Measurements from ENCODE around the gene NIBAN1.

NIBAN1 gene, protein sequence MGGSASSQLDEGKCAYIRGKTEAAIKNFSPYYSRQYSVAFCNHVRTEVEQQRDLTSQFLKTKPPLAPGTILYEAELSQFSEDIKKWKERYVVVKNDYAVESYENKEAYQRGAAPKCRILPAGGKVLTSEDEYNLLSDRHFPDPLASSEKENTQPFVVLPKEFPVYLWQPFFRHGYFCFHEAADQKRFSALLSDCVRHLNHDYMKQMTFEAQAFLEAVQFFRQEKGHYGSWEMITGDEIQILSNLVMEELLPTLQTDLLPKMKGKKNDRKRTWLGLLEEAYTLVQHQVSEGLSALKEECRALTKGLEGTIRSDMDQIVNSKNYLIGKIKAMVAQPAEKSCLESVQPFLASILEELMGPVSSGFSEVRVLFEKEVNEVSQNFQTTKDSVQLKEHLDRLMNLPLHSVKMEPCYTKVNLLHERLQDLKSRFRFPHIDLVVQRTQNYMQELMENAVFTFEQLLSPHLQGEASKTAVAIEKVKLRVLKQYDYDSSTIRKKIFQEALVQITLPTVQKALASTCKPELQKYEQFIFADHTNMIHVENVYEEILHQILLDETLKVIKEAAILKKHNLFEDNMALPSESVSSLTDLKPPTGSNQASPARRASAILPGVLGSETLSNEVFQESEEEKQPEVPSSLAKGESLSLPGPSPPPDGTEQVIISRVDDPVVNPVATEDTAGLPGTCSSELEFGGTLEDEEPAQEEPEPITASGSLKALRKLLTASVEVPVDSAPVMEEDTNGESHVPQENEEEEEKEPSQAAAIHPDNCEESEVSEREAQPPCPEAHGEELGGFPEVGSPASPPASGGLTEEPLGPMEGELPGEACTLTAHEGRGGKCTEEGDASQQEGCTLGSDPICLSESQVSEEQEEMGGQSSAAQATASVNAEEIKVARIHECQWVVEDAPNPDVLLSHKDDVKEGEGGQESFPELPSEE

DNA sequence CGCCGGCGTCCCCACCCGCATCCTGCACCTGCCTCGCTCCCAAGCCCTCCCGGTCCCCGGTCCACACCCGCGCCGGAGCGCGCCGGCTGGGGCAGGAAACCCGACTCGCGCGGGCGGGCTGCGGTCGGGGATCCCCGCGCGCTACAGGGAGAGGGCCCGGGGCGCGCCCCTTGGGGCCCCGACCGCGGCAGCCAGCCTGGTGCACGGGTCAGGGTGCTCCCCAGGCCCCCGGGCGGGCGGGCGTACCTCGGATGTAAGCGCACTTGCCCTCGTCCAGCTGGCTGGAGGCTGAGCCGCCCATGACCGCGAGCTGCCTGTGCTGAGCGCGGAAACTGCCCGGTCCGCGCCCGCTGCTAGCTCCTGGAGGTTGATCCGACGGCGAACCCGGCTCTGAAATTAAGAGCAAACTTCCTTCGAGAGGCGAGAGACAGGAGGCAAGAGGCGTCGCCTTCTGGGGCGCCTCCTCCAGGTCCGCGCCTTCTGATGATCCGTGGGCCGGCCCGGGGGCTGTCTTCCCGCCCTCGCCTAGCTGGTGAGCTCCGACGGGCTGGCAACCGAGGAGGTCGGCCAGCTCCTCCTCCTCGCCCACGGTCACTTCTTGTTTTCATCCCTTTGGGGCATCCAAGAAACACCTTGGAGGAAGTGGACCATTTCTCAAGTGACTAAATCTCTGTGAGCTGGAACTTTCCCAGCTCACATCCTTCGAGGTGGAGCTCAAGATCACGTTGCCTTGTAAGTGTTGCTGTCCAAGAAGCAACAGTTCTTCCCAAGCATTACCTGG is at the start of gene NIBAN1:
Gene NIBAN1 (minus strand): TSS at position 453 of the 781 bp plus-strand sequence. CDS start 152 bp downstream, at position 301.
- TF ChIP-seq, protein P1, sequence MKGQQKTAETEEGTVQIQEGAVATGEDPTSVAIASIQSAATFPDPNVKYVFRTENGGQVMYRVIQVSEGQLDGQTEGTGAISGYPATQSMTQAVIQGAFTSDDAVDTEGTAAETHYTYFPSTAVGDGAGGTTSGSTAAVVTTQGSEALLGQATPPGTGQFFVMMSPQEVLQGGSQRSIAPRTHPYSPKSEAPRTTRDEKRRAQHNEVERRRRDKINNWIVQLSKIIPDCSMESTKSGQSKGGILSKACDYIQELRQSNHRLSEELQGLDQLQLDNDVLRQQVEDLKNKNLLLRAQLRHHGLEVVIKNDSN (IDR thresholded peaks at IDR 0.05), result no peak
- TF ChIP-seq CEBPB (IDR thresholded peaks at IDR 0.05) (no peak), EP300 (IDR thresholded peaks at IDR 0.05; ENCODE audit: borderline replicate concordance) (no peak), FOXM1 (IDR thresholded peaks at IDR 0.05; ENCODE audit: borderline replicate concordance, low read depth) (no peak), TAF1 (IDR thresholded peaks at IDR 0.05; ENCODE audit: low read depth) (no peak), YY1 (IDR thresholded peaks at IDR 0.05; ENCODE audit: low read depth) (no peak), NFIC (IDR thresholded peaks at IDR 0.05) (no peak)
- TF ChIP-seq, protein P2, sequence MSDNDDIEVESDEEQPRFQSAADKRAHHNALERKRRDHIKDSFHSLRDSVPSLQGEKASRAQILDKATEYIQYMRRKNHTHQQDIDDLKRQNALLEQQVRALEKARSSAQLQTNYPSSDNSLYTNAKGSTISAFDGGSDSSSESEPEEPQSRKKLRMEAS (IDR thresholded peaks at IDR 0.05), result no peak; the same call in 1 of the 2 replicates

DNA sequence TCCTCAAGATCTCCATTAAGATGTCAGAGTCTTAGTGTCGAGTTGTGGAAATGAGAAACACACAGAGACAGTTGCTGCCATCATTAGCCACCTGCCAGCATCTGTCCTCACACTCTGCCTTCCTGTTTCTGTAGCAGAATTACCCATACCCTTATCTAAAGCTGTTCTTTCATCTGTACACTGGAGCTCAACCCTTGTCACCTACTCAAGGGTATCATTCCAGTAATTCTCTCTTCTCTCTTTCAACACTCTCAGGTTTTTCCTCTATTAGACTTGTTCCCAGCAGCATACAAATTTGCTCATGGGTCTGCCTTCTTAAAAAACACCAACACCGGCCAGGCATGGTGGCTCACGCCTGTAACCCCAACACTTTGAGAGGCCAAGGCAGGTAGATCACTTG is 43.7 kb upstream of the NIBAN1 start:
- TF ChIP-seq EGR1 (IDR thresholded peaks at IDR 0.05), result no peak
- TF ChIP-seq CREB1 (IDR thresholded peaks at IDR 0.05; ENCODE audit: low read depth), result no peak
- no peak for TF ChIP-seq FOXM1 (IDR thresholded peaks at IDR 0.05; ENCODE audit: borderline replicate concordance, low read depth)
- TF ChIP-seq, protein P2 (IDR thresholded peaks at IDR 0.05), result no peak
- no peak for TF ChIP-seq CEBPB (IDR thresholded peaks at IDR 0.05)
- no peak for TF ChIP-seq ZBTB7A (IDR thresholded peaks at IDR 0.05; ENCODE audit: low read depth)
- TF ChIP-seq TCF12 (IDR thresholded peaks at IDR 0.05; ENCODE audit: low read depth), result no peak

DNA sequence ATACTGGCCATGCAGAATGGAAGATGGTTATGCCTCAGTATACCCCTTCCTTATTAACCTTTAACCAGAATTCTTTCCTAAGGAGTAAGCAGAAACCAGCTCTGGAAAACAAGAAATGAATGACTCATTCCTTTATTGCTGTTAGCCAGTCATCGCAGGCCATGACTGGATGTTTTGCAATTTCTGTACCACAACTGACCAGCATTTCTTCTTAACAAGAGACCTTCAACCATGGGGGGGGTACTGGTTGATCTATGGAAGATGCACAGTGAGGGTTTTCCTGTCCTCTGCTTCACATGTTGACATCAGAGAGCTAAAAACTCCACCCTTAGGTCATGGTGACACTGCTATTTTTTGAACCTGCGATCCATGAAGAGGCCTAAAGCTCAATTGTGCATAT is 43.0 kb upstream of the NIBAN1 start:
- TF ChIP-seq CEBPB (IDR thresholded peaks at IDR 0.05), result 0 out of 2 replicates have a peak, but pooled peaks have one; percentile 32
- TF ChIP-seq NFIC (IDR thresholded peaks at IDR 0.05), result no peak

DNA sequence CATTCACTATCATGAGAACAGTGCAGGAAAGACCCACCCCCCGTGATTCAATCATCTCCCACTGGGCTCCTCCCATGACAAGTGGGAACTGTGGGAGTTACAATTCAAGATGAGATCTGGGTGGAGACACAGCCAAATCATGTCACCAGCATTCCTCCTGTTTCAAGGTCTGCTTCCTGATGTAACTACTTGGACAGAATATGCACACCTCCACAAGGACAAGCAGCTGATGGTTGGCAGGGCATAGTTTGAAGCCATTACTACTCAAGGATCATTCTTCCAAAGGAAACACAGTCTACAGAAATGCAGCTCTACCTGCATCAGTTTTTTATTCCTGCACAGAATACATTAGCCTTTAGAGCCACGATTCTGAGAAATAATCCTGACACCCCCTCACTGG is 42.6 kb upstream of the NIBAN1 start:
- TF ChIP-seq, protein P2 (IDR thresholded peaks at IDR 0.05), result no peak
- TF ChIP-seq TEAD4 (IDR thresholded peaks at IDR 0.05) (no peak), TCF12 (IDR thresholded peaks at IDR 0.05; ENCODE audit: low read depth) (no peak), ZBTB7A (IDR thresholded peaks at IDR 0.05; ENCODE audit: low read depth) (no peak), RAD21 (IDR thresholded peaks at IDR 0.05; ENCODE audit: low read depth) (no peak), EGR1 (IDR thresholded peaks at IDR 0.05) (no peak), CEBPB (IDR thresholded peaks at IDR 0.05) (no peak), FOXM1 (IDR thresholded peaks at IDR 0.05; ENCODE audit: borderline replicate concordance, low read depth) (no peak), CREB1 (IDR thresholded peaks at IDR 0.05; ENCODE audit: low read depth) (no peak), EP300 (IDR thresholded peaks at IDR 0.05; ENCODE audit: borderline replicate concordance) (no peak), TAF1 (IDR thresholded peaks at IDR 0.05; ENCODE audit: low read depth) (no peak), YY1 (IDR thresholded peaks at IDR 0.05; ENCODE audit: low read depth) (no peak), NFIC (IDR thresholded peaks at IDR 0.05) (no peak)
- TF ChIP-seq, protein P3, sequence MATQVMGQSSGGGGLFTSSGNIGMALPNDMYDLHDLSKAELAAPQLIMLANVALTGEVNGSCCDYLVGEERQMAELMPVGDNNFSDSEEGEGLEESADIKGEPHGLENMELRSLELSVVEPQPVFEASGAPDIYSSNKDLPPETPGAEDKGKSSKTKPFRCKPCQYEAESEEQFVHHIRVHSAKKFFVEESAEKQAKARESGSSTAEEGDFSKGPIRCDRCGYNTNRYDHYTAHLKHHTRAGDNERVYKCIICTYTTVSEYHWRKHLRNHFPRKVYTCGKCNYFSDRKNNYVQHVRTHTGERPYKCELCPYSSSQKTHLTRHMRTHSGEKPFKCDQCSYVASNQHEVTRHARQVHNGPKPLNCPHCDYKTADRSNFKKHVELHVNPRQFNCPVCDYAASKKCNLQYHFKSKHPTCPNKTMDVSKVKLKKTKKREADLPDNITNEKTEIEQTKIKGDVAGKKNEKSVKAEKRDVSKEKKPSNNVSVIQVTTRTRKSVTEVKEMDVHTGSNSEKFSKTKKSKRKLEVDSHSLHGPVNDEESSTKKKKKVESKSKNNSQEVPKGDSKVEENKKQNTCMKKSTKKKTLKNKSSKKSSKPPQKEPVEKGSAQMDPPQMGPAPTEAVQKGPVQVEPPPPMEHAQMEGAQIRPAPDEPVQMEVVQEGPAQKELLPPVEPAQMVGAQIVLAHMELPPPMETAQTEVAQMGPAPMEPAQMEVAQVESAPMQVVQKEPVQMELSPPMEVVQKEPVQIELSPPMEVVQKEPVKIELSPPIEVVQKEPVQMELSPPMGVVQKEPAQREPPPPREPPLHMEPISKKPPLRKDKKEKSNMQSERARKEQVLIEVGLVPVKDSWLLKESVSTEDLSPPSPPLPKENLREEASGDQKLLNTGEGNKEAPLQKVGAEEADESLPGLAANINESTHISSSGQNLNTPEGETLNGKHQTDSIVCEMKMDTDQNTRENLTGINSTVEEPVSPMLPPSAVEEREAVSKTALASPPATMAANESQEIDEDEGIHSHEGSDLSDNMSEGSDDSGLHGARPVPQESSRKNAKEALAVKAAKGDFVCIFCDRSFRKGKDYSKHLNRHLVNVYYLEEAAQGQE (IDR thresholded peaks at IDR 0.05; ENCODE audit: low read depth), result no peak
- TF ChIP-seq, protein P1 (IDR thresholded peaks at IDR 0.05), result no peak

DNA sequence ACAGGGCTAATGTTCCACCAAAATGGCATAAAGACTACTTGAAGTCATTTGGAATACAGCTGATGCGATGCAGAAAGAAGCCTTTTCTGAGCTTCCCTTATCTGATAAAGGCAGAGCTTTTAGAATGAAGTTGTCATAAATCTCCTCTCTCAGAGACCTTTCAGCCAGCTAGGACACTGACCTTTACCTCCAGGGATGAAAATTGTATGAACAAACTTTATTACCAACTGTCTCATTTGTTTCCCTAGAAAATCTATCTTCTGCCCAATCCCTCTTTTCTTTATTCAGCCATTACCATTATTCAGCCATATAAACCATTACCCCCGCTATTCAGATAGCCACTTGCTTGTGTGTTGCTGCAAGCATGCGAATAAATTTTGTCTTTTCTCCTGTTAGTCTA is 41.3 kb upstream of the NIBAN1 start:
- TF ChIP-seq RAD21 (IDR thresholded peaks at IDR 0.05; ENCODE audit: low read depth), result no peak
- TF ChIP-seq NFIC (IDR thresholded peaks at IDR 0.05), result no peak
- TF ChIP-seq FOXM1 (IDR thresholded peaks at IDR 0.05; ENCODE audit: borderline replicate concordance, low read depth), result no peak
- no peak for TF ChIP-seq EGR1 (IDR thresholded peaks at IDR 0.05)
- TF ChIP-seq TEAD4 (IDR thresholded peaks at IDR 0.05), result no peak
- TF ChIP-seq, protein P1 (IDR thresholded peaks at IDR 0.05), result no peak
- TF ChIP-seq TAF1 (IDR thresholded peaks at IDR 0.05; ENCODE audit: low read depth), result no peak

DNA sequence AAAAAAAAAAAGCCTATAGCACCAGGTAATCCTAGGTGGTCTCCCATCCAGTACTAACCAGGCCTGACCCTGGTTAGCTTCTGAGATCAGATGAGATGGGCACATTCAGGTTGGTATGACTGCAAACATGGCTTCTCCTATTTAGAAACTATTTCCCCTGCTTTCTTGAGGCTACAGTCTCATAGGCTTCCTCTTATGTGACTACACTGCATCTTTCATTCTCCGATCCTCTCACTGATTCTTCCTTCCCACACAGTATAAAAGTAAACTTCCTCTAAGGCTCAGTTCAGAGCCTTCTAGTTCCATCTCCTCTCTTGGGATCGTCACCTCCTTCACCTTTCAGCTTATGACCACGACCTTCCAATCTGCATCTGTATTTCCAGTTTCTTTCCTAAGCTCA is 40.6 kb upstream of the NIBAN1 start:
- TF ChIP-seq YY1 (IDR thresholded peaks at IDR 0.05; ENCODE audit: low read depth) (no peak), TEAD4 (IDR thresholded peaks at IDR 0.05) (no peak), CEBPB (IDR thresholded peaks at IDR 0.05) (no peak), ZBTB7A (IDR thresholded peaks at IDR 0.05; ENCODE audit: low read depth) (no peak), EP300 (IDR thresholded peaks at IDR 0.05; ENCODE audit: borderline replicate concordance) (no peak), FOXM1 (IDR thresholded peaks at IDR 0.05; ENCODE audit: borderline replicate concordance, low read depth) (no peak), TCF12 (IDR thresholded peaks at IDR 0.05; ENCODE audit: low read depth) (no peak), TAF1 (IDR thresholded peaks at IDR 0.05; ENCODE audit: low read depth) (no peak), CREB1 (IDR thresholded peaks at IDR 0.05; ENCODE audit: low read depth) (no peak), NFIC (IDR thresholded peaks at IDR 0.05) (no peak), RAD21 (IDR thresholded peaks at IDR 0.05; ENCODE audit: low read depth) (no peak), EGR1 (IDR thresholded peaks at IDR 0.05) (no peak)
- TF ChIP-seq, protein P2 (IDR thresholded peaks at IDR 0.05), result no peak
- TF ChIP-seq, protein P1 (IDR thresholded peaks at IDR 0.05), result no peak
- TF ChIP-seq, protein P3 (IDR thresholded peaks at IDR 0.05; ENCODE audit: low read depth), result no peak

Measured in Ishikawa (cell line).